Transverse colon (tissue), 4 donors: ENCODE measurements around the gene HS3ST3A1. TPM values are rescaled to one million over a fixed set of nuclear protein-coding genes. Genes with fewer than 3 reads are reported as not detected.

Experiments used
- DNase-seq: peaks from one replicate; pipeline ENCODE4 v3.0.0-alpha.2; 2019
- H3K27ac ChIP-seq, 4 donors: fragments of 200-600 bp; sonication (generic); 2 replicates each; pipeline ENCODE4 v1.5.1; 2016 to 2018; ENCODE audit warnings: inconsistent platforms in 4 of 4
- H3K27me3 ChIP-seq: fragments of 200-600 bp; sonication (generic); 2 replicates; pipeline ENCODE4 v1.5.1; 2017; ENCODE audit warnings: inconsistent platforms
- H3K36me3 ChIP-seq, 4 donors: fragments of 200-600 bp; sonication (generic); 2 replicates each; pipeline ENCODE4 v1.5.1; 2017 to 2019; ENCODE audit warnings: inconsistent platforms in 4 of 4
- H3K4me1 ChIP-seq, 4 donors: fragments of 200-600 bp; sonication (generic); 2 replicates each; pipeline ENCODE4 v1.5.1; 2017 to 2020; ENCODE audit warnings: inconsistent platforms in 4 of 4
- H3K4me3 ChIP-seq, 4 donors: fragments of 200-600 bp; sonication (generic); 1 replicate in 1 of 4; 2 replicates in 3 of 4; pipeline versions ENCODE4 v1.5.1 to v1.6.1; 2017 to 2019; ENCODE audit warnings: inconsistent platforms in 4 of 4
- H3K9me3 ChIP-seq, 2 donors: fragments of 200-600 bp; sonication (generic); 2 replicates each; pipeline ENCODE4 v1.5.1; 2017 to 2019; ENCODE audit warnings: inconsistent platforms in 2 of 2
- CTCF ChIP-seq, 5 experiments: fragments of 200-600 bp in 3 of 5; fragments of 450-650 bp in 2 of 5; sonication (generic) in 3 of 5; IDR thresholded peaks; 1 replicate in 2 of 5; 2 replicates in 3 of 5; pipeline ENCODE4 v1.5.1; 2016 to 2017; ENCODE audit warnings: antibody characterized with exemption in 5 of 5, inconsistent platforms in 3 of 5, mild to moderate bottlenecking in 2 of 5, moderate library complexity in 1 of 5
- EP300 ChIP-seq: sonication (generic); formaldehyde crosslinking; IDR thresholded peaks from one replicate; pipeline ENCODE4 v1.6.1; 2017; ENCODE audit warnings: antibody characterized with exemption, low read depth
- POLR2A ChIP-seq: fragments of 450-650 bp; IDR thresholded peaks from one replicate; pipeline ENCODE4 v1.6.1; 2016; ENCODE audit warnings: antibody characterized with exemption, mild to moderate bottlenecking, moderate library complexity
- POLR2AphosphoS5 ChIP-seq, 3 donors: sonication (generic); formaldehyde crosslinking; IDR thresholded peaks; one replicate each; pipeline ENCODE4 v1.6.1; 2016; ENCODE audit warnings: antibody characterized with exemption in 3 of 3
- WGBS, 2 donors: methylation state at CpG; one replicate each; pipeline ENCODE4 v1.1.5; 2018; ENCODE audit warnings: low coverage in 1 of 2; 5-methylcytosine and 5-hydroxymethylcytosine counted together
- in situ Hi-C, 4 donors: fragments of 200-750 bp; cut with MboI; loops; one replicate each; pipeline versions ENCODE4 v1.15.0 to v1.15.1; 2017; ENCODE audit warnings: low sequenced_read_pairs in 3 of 4, low pct_ligation_motif_present in 1 of 4, low pct_unique_long_range_greater_than_20kb in 1 of 4
- intact Hi-C: fragments of 100-400 bp; cut with DNase I; formaldehyde crosslinking; loops from one replicate; pipeline ENCODE4 v1.15.1; 2023; ENCODE audit warnings: low total_unique reads
- total RNA-seq, 4 donors: library from RNA; depleted of rRNA; stranded (reverse); fragments of >200 nt; gene quantifications; one replicate each; pipeline ENCODE4 v1.1.0, GENCODE V29; 2016

The HS3ST3A1 gene
- total RNA-seq, 4 donors from 2014 or later = 0.41 to 3.6 (median 1.8) TPM

- in situ Hi-C loops (loop anchor here (10.0 to 25.0 kb wide), 5 partner anchors 262 to 1326 kb away; partner anchors contain the start of gene HS3ST3B1 (in 2 of the 4)), intact Hi-C loops (loop anchor here (10.0 kb wide), 1 partner anchor 1326 kb away; no protein-coding TSS in a partner anchor)
- 51 to 69% methylated on average over 1 of the region's 1 CpG for WGBS, 2 donors
- no peak for TF ChIP-seq EP300
- no peak for TF ChIP-seq POLR2AphosphoS5 (IDR thresholded peaks at IDR 0.05)
- no peak for TF ChIP-seq CTCF (IDR thresholded peaks at IDR 0.05)
- no peak for TF ChIP-seq POLR2A
- Histone ChIP-seq H3K4me3 (no peak overlapping the region), H3K4me1 (peaks cover 0 to 21% (median 9%) of the 10 kb centered on the region in 4 donors), H3K36me3 (no peaks in the 10 kb centered on the region), H3K27ac (peak overlapping the region in 1 of 4 donors; percentile 5), H3K9me3 (no peaks in the 10 kb centered on the region), H3K27me3 (peaks cover 77% of the 10 kb centered on the region)
- DNase-seq = no peak
Observed at GRCh38 chr17:13599168-13599577, 2.6 kb downstream of the HS3ST3A1 start.

- Histone ChIP-seq H3K4me1 (peaks cover 0 to 21% (median 9%) of the 10 kb centered on the region in 4 donors), H3K27ac (no peak overlapping the region), H3K27me3 (peaks cover 71% of the 10 kb centered on the region), H3K9me3 (no peaks in the 10 kb centered on the region), H3K36me3 (no peaks in the 10 kb centered on the region), H3K4me3 (no peak overlapping the region)
- DNase-seq = no peak
- intact Hi-C loops (loop anchor here (10.0 kb wide), 1 partner anchor 1326 kb away; no protein-coding TSS in a partner anchor), in situ Hi-C loops (loop anchor here (10.0 to 25.0 kb wide), 5 partner anchors 261 to 1326 kb away; partner anchors contain the start of gene HS3ST3B1 (in 2 of the 4))
- TF ChIP-seq EP300 (no peak), POLR2A (no peak), POLR2AphosphoS5 (IDR thresholded peaks at IDR 0.05) (no peak)
- WGBS, 2 donors = 55 to 66% methylated on average over 7 of the region's 7 CpGs
Observed at GRCh38 chr17:13598353-13599167, 3.2 kb downstream of the HS3ST3A1 start.

GRCh38 chr17:13597723-13598347, 3.9 kb downstream of the HS3ST3A1 start:
- no peaks in the 10 kb centered on the region for H3K9me3 ChIP-seq
- H3K4me3 ChIP-seq = no peak overlapping the region
- intact Hi-C loops = loop anchor here (10.0 kb wide), 1 partner anchor 1327 kb away; no protein-coding TSS in a partner anchor
- DNase-seq = peak; percentile 14
- H3K36me3 ChIP-seq = no peaks in the 10 kb centered on the region
- in situ Hi-C loops = loop anchor here (10.0 to 25.0 kb wide), 5 partner anchors 261 to 1327 kb away; partner anchors contain the start of gene HS3ST3B1 (in 2 of the 4)
- H3K4me1 ChIP-seq = peaks cover 0 to 21% (median 9%) of the 10 kb centered on the region in 4 donors
- H3K27ac ChIP-seq = no peak overlapping the region
- peaks cover 65% of the 10 kb centered on the region for H3K27me3 ChIP-seq
- WGBS, 2 donors = 11 to 15% methylated on average over 3 of the region's 3 CpGs
- TF ChIP-seq POLR2AphosphoS5 (IDR thresholded peaks at IDR 0.05) = no peak
- peak; percentile 35 to 55 (median 48) for TF ChIP-seq CTCF (IDR thresholded peaks at IDR 0.05)

GRCh38 chr17:13596241-13596923, 5.3 kb downstream of the HS3ST3A1 start:
- H3K27ac ChIP-seq = no peak overlapping the region
- TF ChIP-seq POLR2A (no peak), EP300 (no peak)
- intact Hi-C loops = loop anchor here (10.0 kb wide), 1 partner anchor 1328 kb away; no protein-coding TSS in a partner anchor

More at GRCh38 chr17:13596241-13596923, 5.3 kb downstream of the HS3ST3A1 start:
- Histone ChIP-seq H3K4me3 (no peak overlapping the region), H3K36me3 (no peaks in the 10 kb centered on the region), H3K27me3 (peaks cover 51% of the 10 kb centered on the region), H3K4me1 (peaks cover 0 to 11% (median 5%) of the 10 kb centered on the region in 4 donors), H3K9me3 (no peaks in the 10 kb centered on the region)
- 64 to 80% methylated on average over 9 to 13 of the region's 13 CpGs for WGBS, 2 donors
- DNase-seq = no peak
- in situ Hi-C loops = loop anchor here (10.0 to 25.0 kb wide), 5 partner anchors 259 to 1328 kb away; partner anchors contain the start of gene HS3ST3B1 (in 2 of the 4)
